ENCODE measurements around the gene KIF6.
"Not testable (repeated sequence)": the region's sequence is repeated elsewhere in the genome, so short reads cannot be mapped to it uniquely, and the experiment has no call there.

Gene KIF6

GRCh38 chr6:39493174-39493573, 232.0 kb downstream of the KIF6 start:
- DNase-seq = no peak

GRCh38 chr6:39490108-39490507, 235.1 kb downstream of the KIF6 start:
- DNase-seq = no peak

- no peak for DNase-seq
Measured at GRCh38 chr6:39488255-39488879, 236.8 kb downstream of the KIF6 start.

GRCh38 chr6:39484276-39484675, 240.9 kb downstream of the KIF6 start:
- DNase-seq = no peak

- not testable (repeated sequence) for DNase-seq
Measured at GRCh38 chr6:39479819-39480218, 245.4 kb downstream of the KIF6 start.

GRCh38 chr6:39476670-39477069, 248.5 kb downstream of the KIF6 start:
- no peak for DNase-seq

GRCh38 chr6:39476151-39476550, 249.1 kb downstream of the KIF6 start:
- no peak for DNase-seq

GRCh38 chr6:39471954-39472659, 253.1 kb downstream of the KIF6 start:
- DNase-seq = no peak

- DNase-seq = no peak
Measured at GRCh38 chr6:39470506-39470905, 254.7 kb downstream of the KIF6 start.

GRCh38 chr6:39468385-39468784, 256.8 kb downstream of the KIF6 start:
- DNase-seq = no peak

GRCh38 chr6:39466631-39467030, 258.6 kb downstream of the KIF6 start:
- DNase-seq = no peak

GRCh38 chr6:39465539-39465938, 259.7 kb downstream of the KIF6 start:
- no peak for DNase-seq

- no peak for DNase-seq
Measured at GRCh38 chr6:39464067-39464466, 261.1 kb downstream of the KIF6 start.

GRCh38 chr6:39453956-39454524, 271.2 kb downstream of the KIF6 start:
- DNase-seq = no peak

GRCh38 chr6:39453241-39453640, 272.0 kb downstream of the KIF6 start:
- DNase-seq = no peak

- DNase-seq = no peak
Measured at GRCh38 chr6:39452306-39453145, 272.7 kb downstream of the KIF6 start.

- no peak for DNase-seq
Measured at GRCh38 chr6:39451831-39452230, 273.4 kb downstream of the KIF6 start.

GRCh38 chr6:39449022-39449421, 276.2 kb downstream of the KIF6 start:
- DNase-seq = no peak

GRCh38 chr6:39446909-39447308, 278.3 kb downstream of the KIF6 start:
- no peak for DNase-seq

GRCh38 chr6:39445667-39446066, 279.5 kb downstream of the KIF6 start:
- no peak for DNase-seq

- no peak for DNase-seq
Measured at GRCh38 chr6:39444479-39445019, 280.7 kb downstream of the KIF6 start.

GRCh38 chr6:39441986-39442385, 283.2 kb downstream of the KIF6 start:
- DNase-seq = no peak

- no peak for DNase-seq
Measured at GRCh38 chr6:39441301-39441700, 283.9 kb downstream of the KIF6 start.

Measured in right forelimb (tissue), 1 donor.